SW480 (cell line): ENCODE results near the gene CMTM8.
A peak's percentile ranks its signal among the peaks of the same experiment; 100 is the strongest.

Experiments used
- DNase-seq: peaks from one replicate; pipeline ENCODE4 v3.0.0-alpha.2; 2016; ENCODE audit warnings: low spot score

Gene CMTM8

DNA sequence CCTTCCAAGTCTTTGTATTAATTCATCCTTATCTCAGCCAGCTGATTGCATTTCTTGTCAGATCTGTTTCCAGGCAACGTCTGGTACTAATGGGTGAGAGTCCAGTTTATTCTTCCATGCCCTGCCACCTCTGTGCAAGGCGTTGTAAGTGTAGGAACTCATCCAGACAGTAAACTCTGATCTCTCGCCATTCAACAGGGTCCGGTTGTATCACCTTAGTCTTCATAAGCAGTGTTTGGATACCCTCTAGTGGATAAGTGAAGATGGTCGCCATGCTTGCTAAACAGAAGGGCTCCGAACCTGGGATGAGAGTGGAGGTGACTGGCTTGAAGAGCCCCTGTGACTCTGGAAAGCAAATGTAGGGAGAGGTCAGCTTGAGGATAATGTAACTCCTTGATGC, 101.6 kb downstream of the CMTM8 start:
- DNase-seq: peak; percentile 72

DNA sequence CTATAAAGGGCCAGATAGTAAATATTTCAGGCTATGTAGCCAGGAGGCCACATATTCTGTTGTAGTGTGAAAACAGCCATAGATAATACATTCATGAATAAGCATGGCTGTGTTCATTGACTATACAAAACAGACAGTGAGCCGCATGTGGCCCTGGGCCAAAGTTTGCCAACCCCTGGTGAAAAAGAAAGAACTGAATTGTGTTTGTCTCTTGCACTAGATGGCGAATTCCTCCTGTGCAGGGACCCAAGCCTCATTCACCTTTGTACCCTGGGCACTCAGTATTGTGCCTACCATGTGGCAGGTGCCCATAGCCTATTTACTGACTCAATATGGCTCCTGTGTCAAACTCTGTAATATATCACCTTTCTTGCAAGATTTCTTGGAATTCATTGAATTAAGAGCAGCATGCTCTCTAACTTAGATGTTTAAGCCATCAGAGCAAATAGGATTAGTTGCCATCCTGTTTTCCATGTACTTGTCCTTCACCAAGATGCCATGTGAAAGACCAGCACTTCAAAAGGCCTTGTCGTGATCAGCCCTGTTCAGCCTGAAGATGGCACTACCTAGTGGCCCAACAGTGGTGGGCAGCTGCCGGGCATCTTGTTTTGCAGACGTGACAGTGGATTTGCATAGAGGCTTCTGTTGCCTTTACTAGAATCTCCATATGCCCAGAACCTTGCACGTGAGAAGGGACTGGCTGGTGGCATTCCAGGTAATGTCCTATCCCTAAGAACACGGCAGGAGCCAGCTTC, 102.3 kb downstream of the CMTM8 start:
- DNase-seq: peak; percentile 15

DNA sequence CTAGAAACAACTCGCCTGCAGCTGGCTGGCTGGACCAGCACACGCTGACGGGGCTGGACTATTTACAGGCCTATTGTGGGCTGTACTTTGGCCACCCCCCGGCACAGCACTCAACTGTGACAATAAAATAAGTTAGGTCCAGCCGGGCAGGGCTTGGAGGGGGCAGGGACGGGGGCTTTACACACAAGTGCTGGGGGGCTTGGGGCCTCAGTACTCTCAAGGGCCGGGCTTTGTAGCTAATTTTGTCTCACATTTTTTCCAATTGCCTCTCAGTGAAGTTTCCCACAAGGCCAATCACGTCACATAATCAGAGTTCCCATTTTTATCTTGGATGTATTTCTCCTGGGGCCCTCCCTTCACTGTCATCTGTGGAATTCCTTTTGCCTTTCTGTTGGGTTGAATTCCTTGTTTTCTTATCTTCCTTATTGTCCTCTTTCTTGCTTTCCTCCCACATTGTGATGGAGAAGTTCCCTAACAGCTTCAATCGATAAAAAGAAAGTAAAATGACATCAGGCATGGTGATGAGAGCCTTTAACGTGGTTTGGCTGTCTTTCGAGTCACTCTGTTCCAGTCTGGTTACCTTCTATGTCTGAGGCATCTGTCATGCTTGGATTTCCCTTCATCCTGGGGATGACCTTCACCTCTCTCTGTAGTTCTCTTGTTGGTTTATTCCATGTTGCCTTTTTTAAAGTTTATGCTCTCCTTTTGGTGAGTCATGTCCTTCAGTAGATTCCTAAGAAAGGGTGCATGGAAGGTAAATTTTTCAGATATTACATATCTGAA, 109.1 kb downstream of the CMTM8 start:
- no peak for DNase-seq

DNA sequence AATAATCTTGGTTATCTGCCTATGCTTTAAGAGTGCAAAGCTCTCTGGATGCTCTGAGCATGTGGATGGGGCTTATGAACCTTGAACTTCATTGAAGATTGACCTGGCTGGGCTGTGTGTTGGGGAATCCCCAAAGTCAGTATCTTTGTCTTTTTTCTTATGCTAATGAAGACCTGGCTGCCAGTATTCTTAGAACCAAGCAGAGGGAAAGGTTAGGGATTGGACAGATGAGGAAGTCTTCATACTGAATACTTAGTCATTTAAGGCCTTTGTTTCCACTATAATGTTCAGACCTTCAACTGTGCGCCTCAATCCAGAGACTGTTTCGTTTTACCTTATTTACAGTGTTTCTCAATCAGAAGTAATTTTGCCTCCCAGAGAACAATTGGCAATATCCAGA, 110.7 kb downstream of the CMTM8 start:
- no peak for DNase-seq

DNA sequence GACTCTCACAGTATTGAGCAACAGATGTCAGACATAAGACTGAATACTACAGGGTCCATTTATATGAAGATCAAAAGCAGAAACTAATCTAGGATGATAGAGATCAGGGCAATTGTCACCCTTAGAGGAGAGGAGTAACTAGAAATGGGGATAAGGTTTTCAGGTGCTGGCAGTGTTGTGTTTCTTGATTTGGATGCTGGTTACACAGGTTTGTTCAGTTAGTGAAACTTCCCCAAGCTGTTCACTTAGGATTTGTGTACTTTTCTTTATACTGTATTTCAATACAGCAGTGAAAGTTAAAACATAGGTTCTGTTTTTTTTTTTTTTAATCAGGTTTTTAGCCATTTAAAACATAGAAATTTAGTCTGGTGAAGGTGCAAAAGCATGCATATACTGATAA, 114.1 kb downstream of the CMTM8 start:
- DNase-seq: no peak

DNA sequence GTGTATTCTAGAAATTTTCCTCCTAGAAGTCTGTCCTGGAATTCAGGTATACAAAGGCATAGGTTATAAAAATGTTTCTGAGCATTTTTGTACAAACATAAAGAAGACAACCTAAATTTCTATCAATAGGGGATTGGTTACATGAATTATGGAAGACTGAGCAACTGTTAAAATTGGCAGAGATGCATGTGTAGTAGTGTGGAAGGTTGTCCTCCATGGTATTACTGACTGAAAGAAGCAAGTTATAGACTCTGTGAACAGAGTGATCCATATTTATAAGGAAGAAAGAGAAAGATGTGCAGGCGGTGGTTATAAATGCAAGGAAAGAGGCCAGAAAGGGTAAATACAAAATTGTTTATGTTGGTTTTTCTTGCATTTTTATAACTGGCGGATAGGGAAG, 114.9 kb downstream of the CMTM8 start:
- DNase-seq: no peak

DNA sequence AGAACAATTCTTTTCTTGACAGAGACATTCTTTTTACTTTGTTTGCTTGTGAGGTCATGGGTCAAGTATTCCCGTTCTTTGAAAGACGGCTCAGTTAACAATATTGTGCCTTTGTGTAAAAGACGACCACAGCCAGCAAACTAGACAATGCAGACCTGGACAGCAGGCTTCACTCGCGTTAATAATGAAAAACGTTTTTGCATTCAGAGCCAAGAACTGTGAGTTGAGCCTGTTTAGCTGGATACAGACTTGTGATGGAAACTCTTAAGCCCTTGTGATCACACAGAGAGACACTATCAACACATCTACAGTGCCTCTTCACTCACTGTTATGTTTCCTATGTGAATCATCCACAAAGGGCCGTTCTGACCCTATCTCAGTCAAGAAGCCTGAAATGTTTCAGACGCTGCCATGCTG, 115.9 kb downstream of the CMTM8 start:
- DNase-seq: no peak

DNA sequence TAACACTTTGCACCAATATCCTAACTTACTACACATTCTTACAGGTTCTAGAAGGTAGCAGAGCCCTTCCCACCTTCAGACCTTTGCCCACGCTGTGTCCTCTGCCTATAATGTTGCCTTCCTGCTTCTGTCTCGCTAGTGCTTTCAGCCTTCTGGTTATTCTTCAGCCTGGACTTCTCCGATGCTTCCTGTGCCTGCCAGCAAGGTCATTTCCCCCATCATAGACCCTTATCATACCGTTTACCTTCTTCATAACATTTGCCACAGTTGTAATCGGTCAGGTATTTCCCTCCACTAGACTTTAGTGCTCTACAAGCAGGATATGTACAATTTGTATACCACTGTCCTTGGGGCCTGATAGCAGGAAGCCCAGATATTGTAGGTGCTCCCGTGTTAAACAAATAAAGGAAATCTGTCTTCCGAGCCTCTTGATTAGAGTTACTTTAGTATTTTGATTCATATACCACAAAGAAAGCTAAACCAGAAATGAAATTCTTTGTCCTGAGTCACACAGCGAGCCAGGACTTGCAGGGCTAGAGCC, 117.3 kb downstream of the CMTM8 start:
- no peak for DNase-seq

DNA sequence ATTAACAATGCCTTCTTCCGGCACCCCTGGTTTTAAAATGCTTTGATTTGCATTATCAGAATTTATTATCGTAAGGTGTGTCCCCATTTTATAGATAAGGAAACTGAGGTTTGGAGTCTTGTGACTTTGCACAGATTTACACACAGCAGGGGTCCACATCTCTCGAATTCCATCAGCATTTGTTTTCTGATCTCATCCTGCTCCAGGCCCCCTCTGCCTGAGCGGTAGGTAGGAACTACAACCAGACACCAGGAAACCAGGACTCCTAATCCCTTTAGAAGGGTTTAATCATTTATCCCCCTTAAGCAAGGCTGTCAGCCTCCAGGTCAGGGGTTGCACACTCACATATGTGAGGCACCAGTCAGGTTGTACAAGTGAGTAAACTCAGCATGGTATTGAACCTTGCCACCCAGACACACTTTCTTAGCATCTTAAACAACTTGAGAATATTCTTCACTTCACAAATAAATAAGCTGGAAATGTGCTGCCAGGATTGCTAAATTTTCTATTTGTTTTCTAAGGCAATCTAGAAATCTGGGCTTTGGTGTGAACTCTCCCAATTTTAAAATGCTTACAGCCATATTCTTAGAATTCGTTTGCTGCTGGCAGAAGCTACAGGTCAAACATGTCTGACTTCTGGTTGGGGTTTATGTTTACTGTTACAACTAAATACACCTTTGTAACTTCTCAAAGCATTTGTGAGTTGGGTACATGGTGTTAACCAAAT, 121.4 kb downstream of the CMTM8 start:
- DNase-seq: no peak

DNA sequence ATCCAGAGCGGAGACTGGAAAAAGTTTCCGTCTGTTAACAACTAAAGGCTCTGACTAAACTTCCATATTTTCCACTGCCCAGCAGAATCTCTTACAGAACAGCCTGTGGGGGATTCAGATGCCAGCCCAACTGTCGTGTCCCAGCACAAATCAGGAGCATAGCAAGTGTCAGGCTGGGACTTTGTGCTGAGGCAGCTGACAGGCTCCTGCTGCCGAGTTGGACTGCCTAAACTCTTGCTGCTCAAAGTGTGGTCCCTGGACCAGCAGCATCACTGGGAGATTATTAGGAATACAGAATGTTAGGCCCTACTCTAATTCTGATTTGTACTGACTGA, 122.0 kb downstream of the CMTM8 start:
- DNase-seq: no peak

DNA sequence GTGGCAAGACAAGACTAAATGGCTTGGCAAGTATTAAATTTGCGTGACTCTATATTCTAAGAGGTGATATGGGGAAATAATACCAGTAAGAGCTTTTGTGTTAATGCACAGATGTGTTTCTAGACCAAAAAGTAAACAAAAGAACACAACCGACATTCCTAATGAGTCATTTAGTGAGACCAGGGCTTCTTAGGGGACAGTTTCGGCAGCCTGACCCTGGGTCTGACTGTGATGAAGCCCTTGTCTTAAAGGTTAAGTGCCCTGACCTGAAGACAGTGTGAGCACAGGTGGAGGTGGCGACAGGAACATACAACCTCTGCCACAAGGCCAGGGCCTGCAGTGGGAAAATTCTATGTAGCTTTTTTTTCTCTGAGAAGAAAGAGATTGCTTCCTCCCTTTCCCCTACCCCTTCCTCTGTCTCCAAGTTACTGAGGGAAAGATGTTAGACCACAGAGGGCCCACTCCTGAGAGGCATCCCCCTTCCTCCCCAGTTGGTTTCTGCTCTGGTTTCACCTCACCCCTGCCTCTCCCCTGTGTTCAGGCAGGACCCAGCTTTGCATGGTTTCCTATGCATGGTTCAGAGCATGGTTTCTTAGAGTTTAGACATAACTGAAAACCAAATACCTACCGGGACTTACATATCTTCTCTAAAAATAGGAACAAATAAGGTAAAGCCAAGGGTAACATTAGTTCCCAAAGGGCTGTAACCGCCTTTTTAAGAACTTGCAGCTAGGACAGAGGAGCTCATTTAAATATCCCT, 128.3 kb downstream of the CMTM8 start:
- peak; percentile 31 for DNase-seq

DNA sequence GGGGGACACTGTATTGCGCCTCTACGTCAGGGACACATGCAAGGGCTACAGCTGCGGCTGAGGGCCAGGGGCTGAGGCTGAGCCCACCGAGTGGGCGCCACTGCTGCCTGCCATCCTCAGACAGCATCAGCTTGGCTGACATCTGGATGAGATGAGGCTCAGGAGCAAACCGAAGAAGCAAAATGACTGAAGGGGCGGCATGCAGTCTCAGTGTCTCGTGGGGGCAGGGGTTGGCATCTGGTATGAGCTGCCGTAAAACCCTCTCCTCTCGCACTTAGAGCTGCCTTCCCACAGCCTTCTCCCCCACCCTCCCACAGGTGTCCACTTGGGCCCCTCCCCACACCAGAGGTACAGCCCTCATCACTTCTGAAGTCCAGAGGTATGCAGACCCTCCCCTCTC, 129.0 kb downstream of the CMTM8 start:
- DNase-seq: no peak

DNA sequence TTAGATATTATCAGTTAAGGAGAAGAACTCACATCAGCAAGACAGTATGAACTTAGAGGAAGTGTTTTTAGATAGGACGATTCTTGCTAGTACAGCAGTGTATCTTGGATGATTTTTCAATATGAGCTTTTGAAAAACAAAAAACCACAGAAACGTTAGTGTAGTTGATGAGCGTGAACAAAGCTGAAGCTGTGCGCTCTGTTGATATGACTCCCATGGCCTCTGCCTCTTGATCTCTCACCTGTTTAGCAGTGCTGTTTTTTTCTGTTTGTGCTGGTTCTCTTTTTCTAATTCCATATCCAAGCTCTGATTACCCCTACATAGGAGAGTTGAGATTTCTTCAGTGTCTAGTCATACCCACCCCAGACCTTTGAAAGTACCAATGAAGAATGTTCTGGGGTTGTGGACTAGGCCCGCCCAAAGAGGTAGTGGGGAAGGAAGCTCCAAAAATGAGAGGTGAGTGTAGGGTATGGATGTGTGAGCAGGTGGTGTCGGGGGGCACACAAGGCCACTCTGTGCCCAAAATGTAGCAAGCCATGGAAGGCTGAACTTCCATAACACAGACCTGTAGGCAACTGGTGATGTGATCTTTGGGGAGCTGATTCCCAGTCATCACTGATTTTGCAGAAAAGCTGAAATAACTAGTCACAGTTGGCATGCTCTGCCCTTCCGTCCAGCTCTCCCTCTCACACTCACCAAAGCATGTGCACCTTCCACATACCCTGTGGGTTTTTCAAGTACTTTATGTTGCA, 133.2 kb downstream of the CMTM8 start:
- no peak for DNase-seq

DNA sequence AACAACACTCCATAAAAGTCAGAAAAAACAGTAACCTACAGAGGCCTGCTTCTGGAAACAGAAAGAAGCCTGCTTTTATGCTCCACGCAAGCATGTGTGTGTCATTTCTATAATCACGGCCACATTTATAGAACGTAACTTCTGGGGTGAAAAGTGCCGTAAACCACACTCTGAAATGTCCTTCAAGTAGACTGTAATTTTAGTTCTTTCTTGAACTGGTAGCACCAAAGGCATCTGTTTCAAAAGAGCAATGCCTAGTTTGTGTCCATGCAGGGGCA, 133.7 kb downstream of the CMTM8 start:
- DNase-seq: no peak

DNA sequence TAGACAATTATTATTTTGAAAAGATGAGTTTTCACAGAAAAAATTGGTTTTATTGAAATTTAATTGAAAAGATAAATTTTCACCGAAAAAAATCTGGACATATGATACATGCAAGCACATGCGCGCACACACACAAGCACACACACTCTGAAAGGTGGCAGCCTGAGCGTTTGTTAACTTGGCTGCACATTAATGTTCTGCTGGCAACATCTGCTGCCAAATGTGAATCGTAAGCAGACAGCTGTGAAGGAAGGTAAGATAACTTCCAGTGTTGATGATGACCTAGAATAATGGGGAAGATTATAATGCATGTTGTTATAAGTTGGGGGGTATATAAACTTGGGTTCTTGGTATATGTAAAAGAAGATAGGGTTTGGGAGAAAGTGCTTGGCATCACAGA, 134.8 kb downstream of the CMTM8 start:
- DNase-seq: no peak

DNA sequence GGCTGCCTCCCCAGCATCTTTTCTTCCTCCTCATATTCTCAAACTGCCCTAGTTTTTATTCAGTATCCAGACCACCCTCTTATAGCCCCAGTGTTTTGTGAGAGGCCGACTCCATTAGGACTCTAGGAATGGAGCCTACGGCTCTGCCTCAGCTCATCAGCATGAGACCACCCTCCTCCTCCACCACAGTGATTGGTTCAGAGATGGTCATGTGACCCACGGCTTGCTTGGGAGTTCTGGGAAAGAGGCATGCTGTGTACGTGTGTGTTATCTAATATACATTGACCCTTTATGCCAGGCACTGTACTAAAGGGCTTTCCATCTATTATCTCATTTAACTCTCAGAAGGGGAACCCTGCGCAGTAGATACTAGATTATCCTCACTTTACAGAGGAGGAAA, 135.4 kb downstream of the CMTM8 start:
- DNase-seq: no peak

DNA sequence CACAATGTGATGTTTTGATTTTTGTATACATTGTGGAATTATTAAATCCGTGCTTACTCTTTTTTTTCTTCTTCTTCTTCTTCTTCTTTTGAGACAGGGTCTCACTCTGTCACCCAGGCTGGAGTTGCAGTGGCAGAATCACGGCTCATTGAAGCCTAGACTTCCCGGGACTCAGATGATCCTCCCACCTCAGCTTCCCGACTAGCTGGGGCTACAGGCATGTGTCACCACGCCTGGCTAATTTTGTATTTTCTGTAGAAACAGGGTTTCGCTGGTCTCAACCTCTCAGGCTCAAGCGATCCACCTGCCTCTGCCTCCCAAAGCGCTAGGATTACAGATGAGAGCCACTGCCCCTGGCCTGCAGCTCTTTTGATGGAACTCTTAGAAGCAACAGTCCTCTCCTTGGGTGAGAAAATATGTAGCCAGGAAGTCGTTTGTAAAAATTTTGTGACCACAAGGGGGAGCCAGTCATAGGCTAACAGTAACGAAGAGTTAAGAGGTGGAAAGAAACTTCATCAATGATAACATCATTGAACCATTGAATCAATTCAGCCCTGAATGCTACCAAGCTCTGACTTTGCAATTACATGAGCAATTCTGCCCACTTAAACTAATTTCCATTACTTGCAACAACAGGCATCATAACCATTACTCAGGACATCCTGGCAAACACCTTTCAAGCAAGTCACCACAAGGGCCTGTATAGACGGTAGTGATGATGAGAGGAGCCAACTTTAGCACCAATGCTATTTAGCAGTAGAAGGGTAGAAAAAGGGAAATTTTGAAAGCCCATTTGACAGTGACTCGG, 136.5 kb downstream of the CMTM8 start:
- peak; percentile 68 for DNase-seq

DNA sequence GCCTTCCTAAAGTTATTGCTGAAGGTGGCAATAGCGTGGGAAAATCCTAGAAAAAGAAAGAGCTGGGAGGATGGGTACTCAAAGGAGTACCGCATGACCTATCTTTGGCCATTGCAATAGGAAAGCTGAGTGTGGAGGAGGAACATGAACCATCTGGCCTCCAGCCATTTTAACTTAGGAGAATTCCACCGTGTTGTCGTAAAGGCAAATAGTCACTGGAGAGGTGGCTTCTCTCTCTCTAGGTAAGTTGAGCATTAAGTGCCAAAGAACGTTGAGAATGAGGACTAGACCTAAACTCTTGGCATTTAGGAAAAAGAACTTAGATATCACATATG, 137.1 kb downstream of the CMTM8 start:
- no peak for DNase-seq

DNA sequence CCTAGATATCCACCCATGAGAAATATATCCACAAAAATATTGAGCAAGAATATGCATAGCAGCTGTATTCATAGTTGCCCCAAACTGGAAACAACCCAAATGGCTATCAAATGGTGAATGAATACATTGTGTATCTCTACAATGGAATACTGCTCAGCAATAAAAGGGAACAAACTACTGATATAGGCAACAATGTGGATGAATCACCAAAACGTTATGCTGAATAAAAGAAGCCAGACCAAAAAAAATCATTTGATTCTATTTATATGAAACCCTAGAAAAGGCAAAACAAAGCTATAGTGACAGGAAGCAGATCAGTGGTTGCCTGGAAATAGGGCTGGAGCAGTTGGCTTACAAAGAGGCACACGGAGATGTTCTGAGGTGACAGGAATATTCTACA, 137.6 kb downstream of the CMTM8 start:
- DNase-seq: no peak

DNA sequence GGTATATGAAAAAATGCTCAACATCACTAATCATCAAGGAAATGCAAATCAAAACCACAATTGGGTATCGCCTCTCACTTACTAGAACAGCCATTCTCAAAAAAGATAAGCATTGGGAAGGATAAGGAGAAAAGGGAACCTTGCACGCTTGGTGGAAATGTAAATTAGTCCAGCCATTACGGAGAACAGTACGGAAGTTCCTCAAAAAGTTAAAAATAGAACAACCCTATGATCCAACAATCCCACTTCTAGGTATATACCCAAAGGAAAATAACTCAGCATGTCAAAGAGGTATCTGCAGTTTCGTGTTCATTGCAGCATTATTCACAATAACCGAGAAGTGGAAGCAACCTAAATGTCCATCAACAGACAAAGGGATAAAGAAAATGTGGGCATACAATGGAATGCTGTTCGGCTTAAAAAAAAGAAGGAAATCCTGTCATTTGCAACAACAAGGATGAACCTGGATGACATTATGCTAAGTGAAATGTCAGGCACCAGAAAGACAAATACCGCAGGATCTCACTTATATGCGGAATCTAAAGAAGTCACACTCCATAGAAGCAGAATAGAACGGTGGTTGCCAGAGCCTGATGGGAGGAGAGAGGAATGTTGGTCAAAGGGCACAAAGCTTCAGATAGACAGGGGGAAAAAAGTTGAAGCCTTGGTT, 141.5 kb downstream of the CMTM8 start:
- no peak for DNase-seq
